Heart left ventricle (tissue), 16 donors: ENCODE results near the gene CCSER2. TPM values are rescaled to one million over a fixed set of nuclear protein-coding genes. Genes with fewer than 3 reads are reported as not detected.

Experiments
- ATAC-seq, 4 donors: fragments of 200-7000 bp; cut with Tn5 transposase; one replicate each; pipeline ENCODE4 v1.9.1; 2020 to 2022; ENCODE audit warnings: moderate library complexity in 4 of 4, mild to moderate bottlenecking in 3 of 4, moderate number of reproducible peaks in 1 of 4
- DNase-seq, 5 donors: peaks; one replicate each; pipeline ENCODE4 v3.0.0-alpha.2; 2020
- H3K27ac ChIP-seq, 12 donors: fragments of 200-600 bp; sonication (generic) in 4 of 12; one replicate each; pipeline versions ENCODE4 v1.5.0 to v1.8.0; 2016 to 2022; ENCODE audit warnings: mild to moderate bottlenecking in 2 of 12
- H3K27me3 ChIP-seq, 9 donors: fragments of 200-600 bp; sonication (generic) in 2 of 9; one replicate each; pipeline versions ENCODE4 v1.5.1 to v1.8.0; 2016 to 2022; ENCODE audit warnings: mild to moderate bottlenecking in 3 of 9
- H3K36me3 ChIP-seq, 9 donors: fragments of 200-600 bp; sonication (generic) in 2 of 9; one replicate each; pipeline versions ENCODE4 v1.5.0 to v1.8.0; 2018 to 2022; ENCODE audit warnings: mild to moderate bottlenecking in 2 of 9
- H3K4me1 ChIP-seq, 12 donors: fragments of 200-600 bp; sonication (generic) in 4 of 12; one replicate each; pipeline versions ENCODE4 v1.5.0 to v1.8.0; 2016 to 2022; ENCODE audit warnings: mild to moderate bottlenecking in 3 of 12
- H3K4me3 ChIP-seq, 12 donors: fragments of 200-600 bp; sonication (generic) in 4 of 12; one replicate each; pipeline versions ENCODE4 v1.5.0 to v1.8.0; 2017 to 2022; ENCODE audit warnings: mild to moderate bottlenecking in 9 of 12, moderate library complexity in 4 of 12
- H3K9me3 ChIP-seq, 12 donors: fragments of 200-600 bp; sonication (generic) in 4 of 12; one replicate each; pipeline versions ENCODE4 v1.5.0 to v1.8.0; 2016 to 2022; ENCODE audit warnings: mild to moderate bottlenecking in 1 of 12
- POLR2A ChIP-seq, 2 donors: fragments of 450-650 bp; IDR thresholded peaks; one replicate each; pipeline ENCODE4 v1.6.1; 2017; ENCODE audit warnings: antibody characterized with exemption in 2 of 2, mild to moderate bottlenecking in 2 of 2, moderate library complexity in 2 of 2
- WGBS, 4 donors: extraction: QIAGEN DNeasy Blood & Tissue Kit in 2 of 4; methylation state at CpG; one replicate each; pipeline versions ENCODE4 v1.1.5 to v1.1.7; 2013 to 2018; 5-methylcytosine and 5-hydroxymethylcytosine counted together
- intact Hi-C, 10 donors: fragments of 100-400 bp; cut with DNase I; formaldehyde crosslinking; loops; one replicate each; pipeline versions ENCODE4 v1.11.1 to v1.14.2; 2022
- polyA plus RNA-seq, 2 donors: library from polyadenylated mRNA; stranded (reverse); fragments of 200-250 nt; gene quantifications; one replicate each; pipeline ENCODE4 v1.2.3, GENCODE V29; 2013
- total RNA-seq, 9 donors: library from RNA; depleted of rRNA in 2 of 9; stranded (reverse); fragments of >200 nt in 2 of 9; fragmentation: NEBNext Ultra II Directional in 3 of 9; extraction: Animal tissue kit (Norgen Biotek cat#: 25700) in 3 of 9; gene quantifications; one replicate each; pipeline versions ENCODE4 v1.1.0 to v1.2.4, GENCODE V29; 2016 to 2023
- TF ChIP-seq, protein P1 (sequence below), 12 donors: fragments of 200-600 bp; sonication (generic) in 4 of 12; IDR thresholded peaks; one replicate each; pipeline versions ENCODE4 v1.5.0 to v1.8.0; 2018 to 2022; ENCODE audit warnings: antibody characterized with exemption in 12 of 12, mild to moderate bottlenecking in 5 of 12
- donor health status: ischemic (EF 13 %, LVEDD 7.1; RV severe dilation, severe dysfunction).
- donor health status: healthy with polysubstance abuse.
- donor health status: DM: no; HTN: yes; CAD: no.
- donor health status: DM: no; HTN: no; CAD: no.
- donor health status: ischemic (EF 25% LVEDD 6.9; RV normal size, moderate dysfunction).
- donor health status: ischemic (EF 25% LVEDD 5.7; RV mildly dilated, moderate dysfunction).
- donor health status: healthy.
- donor health status: DM: yes; HTN: yes; CAD: no.
- donor health status: ischemic (EF 35%, LVEDD 5.7; RV mildly dilated, moderate dysfunction).
- donor health status: nonischemic (EF 11% LVEDD 7.7; RV severe dilation, severe dysfunction).
- donor health status: DM: yes; HTN: yes; CAD: no.
- donor health status: PGD.
- donor health status: ischemic (EF 29% LVEDD 5.4; RV normal size, mild dysfunction).
- donor health status: nonischemic (EF 23%, LVEDD 6.1; RV moderate dilation, normal function).

CCSER2 gene
- total and polyA plus RNA-seq, 11 donors = 32.4 to 244 (median 159) TPM

DNA sequence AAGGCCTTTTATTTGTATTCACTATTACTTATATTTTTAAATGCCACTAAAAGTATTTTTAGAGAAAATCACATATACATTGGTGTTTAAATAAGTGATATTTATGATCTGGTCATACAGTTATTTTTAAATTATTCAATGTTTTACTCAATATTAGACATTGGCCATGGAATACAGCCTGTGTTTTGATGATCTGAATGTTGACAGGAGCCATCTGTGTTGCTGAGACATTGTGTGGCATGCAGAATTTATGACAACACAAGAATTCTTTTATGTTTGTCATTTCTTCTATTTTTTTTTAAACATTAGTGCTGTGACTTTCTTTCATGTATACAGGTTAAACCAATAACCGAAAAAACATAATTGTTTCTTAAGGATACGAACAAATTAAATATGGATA, 156.2 kb downstream of the CCSER2 start:
- Histone ChIP-seq H3K4me1 (no peaks in the 10 kb centered on the region), H3K4me3 (no peak overlapping the region), H3K27me3 (no peaks in the 10 kb centered on the region), H3K36me3 (peaks cover 0 to 36% (median 14%) of the 10 kb centered on the region in 9 donors), H3K9me3 (peaks cover 0 to 11% (median 0%) of the 10 kb centered on the region in 12 donors), H3K27ac (no peak overlapping the region)
- ATAC-seq = no peak
- intact Hi-C loops = no loop called here
- TF ChIP-seq, protein P1, sequence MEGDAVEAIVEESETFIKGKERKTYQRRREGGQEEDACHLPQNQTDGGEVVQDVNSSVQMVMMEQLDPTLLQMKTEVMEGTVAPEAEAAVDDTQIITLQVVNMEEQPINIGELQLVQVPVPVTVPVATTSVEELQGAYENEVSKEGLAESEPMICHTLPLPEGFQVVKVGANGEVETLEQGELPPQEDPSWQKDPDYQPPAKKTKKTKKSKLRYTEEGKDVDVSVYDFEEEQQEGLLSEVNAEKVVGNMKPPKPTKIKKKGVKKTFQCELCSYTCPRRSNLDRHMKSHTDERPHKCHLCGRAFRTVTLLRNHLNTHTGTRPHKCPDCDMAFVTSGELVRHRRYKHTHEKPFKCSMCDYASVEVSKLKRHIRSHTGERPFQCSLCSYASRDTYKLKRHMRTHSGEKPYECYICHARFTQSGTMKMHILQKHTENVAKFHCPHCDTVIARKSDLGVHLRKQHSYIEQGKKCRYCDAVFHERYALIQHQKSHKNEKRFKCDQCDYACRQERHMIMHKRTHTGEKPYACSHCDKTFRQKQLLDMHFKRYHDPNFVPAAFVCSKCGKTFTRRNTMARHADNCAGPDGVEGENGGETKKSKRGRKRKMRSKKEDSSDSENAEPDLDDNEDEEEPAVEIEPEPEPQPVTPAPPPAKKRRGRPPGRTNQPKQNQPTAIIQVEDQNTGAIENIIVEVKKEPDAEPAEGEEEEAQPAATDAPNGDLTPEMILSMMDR (IDR thresholded peaks at IDR 0.05) = no peak
- no peak for TF ChIP-seq POLR2A (IDR thresholded peaks at IDR 0.05)
- DNase-seq = no peak
- WGBS, 4 donors = 96 to 99% (median 98%) methylated on average over 2 of the region's 2 CpGs

DNA sequence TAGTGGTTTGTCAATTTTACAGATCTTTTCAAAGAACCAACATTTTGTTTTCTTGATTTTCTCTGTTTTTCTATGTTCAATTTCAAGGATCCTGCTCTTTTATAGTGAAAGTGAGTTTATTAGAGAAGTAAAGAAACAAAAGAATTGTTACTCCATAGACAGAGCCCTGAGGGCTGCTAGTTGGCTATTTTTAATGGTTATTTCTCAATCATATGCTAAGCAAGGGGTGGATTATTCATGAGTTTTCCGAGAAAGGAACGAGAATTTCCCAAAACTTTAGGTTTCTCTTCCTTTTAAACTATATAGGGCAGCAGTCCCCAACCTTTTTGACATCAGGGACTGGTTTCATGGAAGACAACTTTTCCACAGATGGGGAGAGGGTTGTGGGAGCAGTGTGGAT, 165.0 kb downstream of the CCSER2 start:
- H3K27me3 ChIP-seq = no peaks in the 10 kb centered on the region
- WGBS, 4 donors = 93 to 97% (median 96%) methylated on average over 2 of the region's 2 CpGs
- no peak overlapping the region for H3K4me3 ChIP-seq
- intact Hi-C loops = no loop called here
- H3K4me1 ChIP-seq = peaks cover 0 to 26% (median 12%) of the 10 kb centered on the region in 12 donors
- peak overlapping the region in 1 of 12 donors; percentile 48 for H3K27ac ChIP-seq
- no peak for TF ChIP-seq POLR2A (IDR thresholded peaks at IDR 0.05)
- TF ChIP-seq, protein P1 (IDR thresholded peaks at IDR 0.05) = no peak
- ATAC-seq (no peak), DNase-seq (no peak)
- peaks cover 0 to 6% (median 0%) of the 10 kb centered on the region in 12 donors for H3K9me3 ChIP-seq
- peaks cover 0 to 15% (median 0%) of the 10 kb centered on the region in 9 donors for H3K36me3 ChIP-seq

- intact Hi-C loops = no loop called here
- H3K27me3 ChIP-seq = no peaks in the 10 kb centered on the region
- no peak overlapping the region for H3K4me3 ChIP-seq
- no peak for TF ChIP-seq POLR2A (IDR thresholded peaks at IDR 0.05)
- TF ChIP-seq, protein P1 (IDR thresholded peaks at IDR 0.05) = no peak
- peak in 3 of 4 donors; percentile 22 to 42 (median 39) for ATAC-seq
- H3K9me3 ChIP-seq = peaks cover 0 to 6% (median 0%) of the 10 kb centered on the region in 12 donors
- 72 to 76% (median 76%) methylated on average over 7 to 9 of the region's 9 CpGs for WGBS, 4 donors
- no peak for DNase-seq
- peaks cover 0 to 26% (median 12%) of the 10 kb centered on the region in 12 donors for H3K4me1 ChIP-seq
- H3K27ac ChIP-seq = peak overlapping the region in 1 of 12 donors; percentile 48
- H3K36me3 ChIP-seq = peaks cover 0 to 15% (median 0%) of the 10 kb centered on the region in 9 donors
Observed at GRCh38 chr10:84493951-84494848, 165.8 kb downstream of the CCSER2 start.

DNA sequence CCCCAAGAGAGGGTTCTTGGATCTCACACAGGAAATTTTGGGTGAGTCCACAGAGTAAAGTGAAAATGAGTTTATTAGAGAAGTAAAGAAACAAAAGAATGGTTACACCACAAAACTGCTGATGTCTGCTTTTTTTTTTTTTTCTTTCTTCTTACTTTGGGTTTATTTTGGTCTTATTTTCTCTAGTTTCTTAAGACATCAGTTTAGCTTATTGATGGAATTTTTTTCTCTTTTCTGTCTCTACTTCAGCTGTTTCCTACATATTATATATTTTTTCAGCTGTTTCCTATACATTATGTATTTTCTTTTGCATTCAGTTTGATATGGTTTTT, 166.4 kb downstream of the CCSER2 start:
- DNase-seq (no peak), ATAC-seq (no peak)
- TF ChIP-seq POLR2A (IDR thresholded peaks at IDR 0.05) = no peak
- TF ChIP-seq, protein P1 (IDR thresholded peaks at IDR 0.05) = no peak
- peaks cover 0 to 6% (median 0%) of the 10 kb centered on the region in 12 donors for H3K9me3 ChIP-seq
- peaks cover 0 to 17% (median 0%) of the 10 kb centered on the region in 9 donors for H3K36me3 ChIP-seq
- H3K27me3 ChIP-seq = no peaks in the 10 kb centered on the region
- H3K4me1 ChIP-seq = peaks cover 0 to 26% (median 12%) of the 10 kb centered on the region in 12 donors
- H3K27ac ChIP-seq = peak overlapping the region in 1 of 12 donors; percentile 48
- no peak overlapping the region for H3K4me3 ChIP-seq
- intact Hi-C loops = no loop called here
